Heart right ventricle (tissue), 16 donors: Measurements from ENCODE around the gene PTMS. TPM values are rescaled to one million over a fixed set of nuclear protein-coding genes. Genes with fewer than 3 reads are reported as not detected.

ENCODE experiments used
- ATAC-seq, 8 donors: fragments of 200-7000 bp; cut with Tn5 transposase; one replicate each; pipeline ENCODE4 v1.9.1; 2020; ENCODE audit warnings: mild to moderate bottlenecking in 8 of 8, moderate library complexity in 8 of 8, moderate number of reproducible peaks in 1 of 8
- DNase-seq, 2 donors: peaks; one replicate each; pipeline ENCODE4 v3.0.0-alpha.2; 2020
- H3K27ac ChIP-seq, 10 donors: fragments of 200-600 bp; sonication (generic) in 2 of 10; one replicate each; pipeline versions ENCODE4 v1.5.0 to v1.8.0; 2020 to 2022; ENCODE audit warnings: mild to moderate bottlenecking in 3 of 10
- H3K27me3 ChIP-seq, 7 donors: fragments of 200-600 bp; one replicate each; pipeline ENCODE4 v1.8.0; 2021 to 2022; ENCODE audit warnings: mild to moderate bottlenecking in 2 of 7
- H3K36me3 ChIP-seq, 9 donors: fragments of 200-600 bp; sonication (generic) in 1 of 9; one replicate each; pipeline versions ENCODE4 v1.5.0 to v1.8.0; 2020 to 2022; ENCODE audit warnings: mild to moderate bottlenecking in 2 of 9
- H3K4me1 ChIP-seq, 9 donors: fragments of 200-600 bp; sonication (generic) in 1 of 9; one replicate each; pipeline versions ENCODE4 v1.5.0 to v1.8.0; 2020 to 2022; ENCODE audit warnings: mild to moderate bottlenecking in 4 of 9
- H3K4me3 ChIP-seq, 10 donors: fragments of 200-600 bp; sonication (generic) in 2 of 10; one replicate each; pipeline versions ENCODE4 v1.5.0 to v1.8.0; 2020 to 2022; ENCODE audit warnings: mild to moderate bottlenecking in 7 of 10, moderate library complexity in 2 of 10
- H3K9me3 ChIP-seq, 11 donors: fragments of 200-600 bp in 10 of 11; sonication (generic) in 2 of 11; one replicate each; pipeline versions ENCODE4 v1.5.0 to v1.8.0; 2013 to 2022; ENCODE audit warnings: mild to moderate bottlenecking in 2 of 11, control low read depth in 1 of 11, moderate library complexity in 1 of 11
- WGBS, 2 donors: extraction: QIAGEN DNeasy Blood & Tissue Kit; methylation state at CpG; one replicate each; pipeline ENCODE4 v1.1.7; 2013; ENCODE audit warnings: inconsistent platforms in 1 of 2; 5-methylcytosine and 5-hydroxymethylcytosine counted together
- intact Hi-C, 10 donors: fragments of 100-400 bp; cut with DNase I; formaldehyde crosslinking; loops; one replicate each; pipeline versions ENCODE4 v1.11.1 to v1.14.2; 2022
- polyA plus RNA-seq, 2 donors: library from polyadenylated mRNA; stranded (reverse); fragments of 200-250 nt; gene quantifications; one replicate each; pipeline ENCODE4 v1.2.3, GENCODE V29; 2013
- total RNA-seq, 10 donors: library from RNA; stranded (reverse); fragmentation: NEBNext Ultra II Directional in 3 of 10; extraction: Animal tissue kit (Norgen Biotek cat#: 25700) in 3 of 10; gene quantifications; one replicate each; pipeline versions ENCODE4 v1.2.1 to v1.2.4, GENCODE V29; 2021 to 2023
- TF ChIP-seq, protein P1 (sequence below), 9 donors: fragments of 200-600 bp; sonication (generic) in 2 of 9; IDR thresholded peaks; one replicate each; pipeline versions ENCODE4 v1.5.0 to v1.8.0; 2021 to 2022; ENCODE audit warnings: antibody characterized with exemption in 9 of 9, mild to moderate bottlenecking in 5 of 9, moderate library complexity in 1 of 9
- donor health status: Arrhythmogenic right ventricular cardiomyopathy.
- donor health status: ischemic (EF 13 %, LVEDD 7.1; RV severe dilation, severe dysfunction).
- donor health status: healthy with polysubstance abuse.
- donor health status: DM: no; HTN: yes; CAD: no.
- donor health status: DM: no; HTN: no; CAD: no.
- donor health status: ischemic (EF 25% LVEDD 6.9; RV normal size, moderate dysfunction).
- donor health status: ischemic (EF 25% LVEDD 5.7; RV mildly dilated, moderate dysfunction).
- donor health status: healthy.
- donor health status: DM: yes; HTN: yes; CAD: no.
- donor health status: Ischemic cardiomyopathy.
- donor health status: ischemic (EF 35%, LVEDD 5.7; RV mildly dilated, moderate dysfunction).
- donor health status: nonischemic (EF 11% LVEDD 7.7; RV severe dilation, severe dysfunction).
- donor health status: DM: yes; HTN: yes; CAD: no.
- donor health status: PGD.
- donor health status: ischemic (EF 29% LVEDD 5.4; RV normal size, mild dysfunction).
- donor health status: nonischemic (EF 23%, LVEDD 6.1; RV moderate dilation, normal function).

Gene PTMS
- total and polyA plus RNA-seq, 12 donors: 73.3 to 361 (median 105) TPM

GRCh38 chr12:6757028-6757690 is 9.0 kb upstream of the PTMS start:
- no peak for DNase-seq
- ATAC-seq: no peak
- no peaks in the 10 kb centered on the region for H3K27me3 ChIP-seq
- no peak overlapping the region for H3K27ac ChIP-seq
- 64 to 71% methylated on average over 8 of the region's 8 CpGs for WGBS, 2 donors
- H3K9me3 ChIP-seq: no peaks in the 10 kb centered on the region
- TF ChIP-seq, protein P1, sequence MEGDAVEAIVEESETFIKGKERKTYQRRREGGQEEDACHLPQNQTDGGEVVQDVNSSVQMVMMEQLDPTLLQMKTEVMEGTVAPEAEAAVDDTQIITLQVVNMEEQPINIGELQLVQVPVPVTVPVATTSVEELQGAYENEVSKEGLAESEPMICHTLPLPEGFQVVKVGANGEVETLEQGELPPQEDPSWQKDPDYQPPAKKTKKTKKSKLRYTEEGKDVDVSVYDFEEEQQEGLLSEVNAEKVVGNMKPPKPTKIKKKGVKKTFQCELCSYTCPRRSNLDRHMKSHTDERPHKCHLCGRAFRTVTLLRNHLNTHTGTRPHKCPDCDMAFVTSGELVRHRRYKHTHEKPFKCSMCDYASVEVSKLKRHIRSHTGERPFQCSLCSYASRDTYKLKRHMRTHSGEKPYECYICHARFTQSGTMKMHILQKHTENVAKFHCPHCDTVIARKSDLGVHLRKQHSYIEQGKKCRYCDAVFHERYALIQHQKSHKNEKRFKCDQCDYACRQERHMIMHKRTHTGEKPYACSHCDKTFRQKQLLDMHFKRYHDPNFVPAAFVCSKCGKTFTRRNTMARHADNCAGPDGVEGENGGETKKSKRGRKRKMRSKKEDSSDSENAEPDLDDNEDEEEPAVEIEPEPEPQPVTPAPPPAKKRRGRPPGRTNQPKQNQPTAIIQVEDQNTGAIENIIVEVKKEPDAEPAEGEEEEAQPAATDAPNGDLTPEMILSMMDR (IDR thresholded peaks at IDR 0.05): no peak
- no peak overlapping the region for H3K4me3 ChIP-seq
- peaks cover 0 to under 1% (median 0%) of the 10 kb centered on the region in 9 donors for H3K36me3 ChIP-seq
- intact Hi-C loops: loop anchor here in 1 of 10 donors (10.0 kb wide), 1 partner anchor 68 kb away; the partner anchor contains the start of genes GPR162 and P3H3
- peaks cover 5 to 19% (median 15%) of the 10 kb centered on the region in 9 donors for H3K4me1 ChIP-seq

DNA sequence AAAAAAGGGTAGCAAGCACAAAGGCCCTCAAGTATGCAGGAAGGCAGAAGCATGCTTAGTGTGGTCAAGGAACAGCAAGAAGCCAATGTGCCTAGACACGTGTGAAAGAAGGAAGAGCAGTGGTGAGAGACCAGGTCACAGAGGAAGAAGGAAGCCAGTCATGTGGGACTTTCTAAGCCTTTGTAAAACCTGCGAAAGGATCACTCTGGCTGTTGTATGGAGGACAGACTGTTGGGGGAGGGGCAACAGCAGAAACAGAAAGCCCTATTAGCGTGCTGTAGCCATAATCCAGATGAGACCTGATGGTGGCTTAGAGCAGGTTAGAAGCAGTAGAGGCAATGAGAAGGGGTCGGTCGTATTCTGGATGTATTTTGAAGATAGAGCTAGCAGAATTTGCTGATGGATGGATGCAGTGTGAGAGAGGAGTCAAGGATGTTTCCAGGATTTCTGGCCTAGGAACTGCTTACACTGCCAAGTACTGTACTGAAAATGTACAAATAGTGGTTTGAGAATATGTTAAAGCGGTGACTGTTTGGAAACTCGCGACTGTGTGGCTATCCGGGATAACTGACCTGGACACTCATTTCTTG is 7.6 kb upstream of the PTMS start:
- H3K27me3 ChIP-seq: no peaks in the 10 kb centered on the region
- no peaks in the 10 kb centered on the region for H3K9me3 ChIP-seq
- WGBS, 2 donors: 87 to 91% methylated on average over 9 of the region's 9 CpGs
- H3K27ac ChIP-seq: no peak overlapping the region
- TF ChIP-seq, protein P1 (IDR thresholded peaks at IDR 0.05): no peak
- intact Hi-C loops: loop anchor here in 1 of 10 donors (10.0 kb wide), 1 partner anchor 66 kb away; the partner anchor contains the start of genes GPR162 and P3H3
- peaks cover 4 to 24% (median 11%) of the 10 kb centered on the region in 9 donors for H3K4me1 ChIP-seq
- DNase-seq (no peak), ATAC-seq (no peak)
- H3K4me3 ChIP-seq: no peak overlapping the region
- no peaks in the 10 kb centered on the region for H3K36me3 ChIP-seq

DNA sequence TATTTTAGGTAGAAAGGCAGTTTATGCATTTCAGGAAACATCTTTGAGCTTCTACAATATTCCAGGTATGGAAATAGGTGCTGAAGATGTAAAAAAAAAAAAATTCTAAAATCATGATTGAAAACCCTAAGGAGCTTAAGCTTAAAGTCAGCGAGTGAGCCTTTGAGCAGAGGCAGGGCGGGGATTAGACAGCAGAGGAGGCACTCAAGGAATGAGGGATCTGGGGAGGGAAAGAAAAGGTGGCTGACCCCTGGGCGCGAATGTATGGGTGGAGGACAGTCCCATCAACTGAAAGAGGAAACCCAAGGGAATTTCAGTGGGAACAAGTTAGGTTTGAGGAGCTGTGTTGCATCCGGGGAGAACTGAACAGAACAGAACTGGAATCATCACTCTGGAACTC is 6.4 kb upstream of the PTMS start:
- Histone ChIP-seq H3K27me3 (peaks cover 0 to 4% (median 0%) of the 10 kb centered on the region in 7 donors), H3K36me3 (no peaks in the 10 kb centered on the region), H3K4me3 (no peak overlapping the region), H3K4me1 (peaks cover 3 to 27% (median 15%) of the 10 kb centered on the region in 9 donors), H3K9me3 (no peaks in the 10 kb centered on the region), H3K27ac (no peak overlapping the region)
- TF ChIP-seq, protein P1 (IDR thresholded peaks at IDR 0.05): no peak
- DNase-seq: no peak
- intact Hi-C loops: loop anchor here in 1 of 10 donors (10.0 kb wide), 1 partner anchor 65 kb away; the partner anchor contains the start of genes GPR162 and P3H3
- WGBS, 2 donors: 90 to 92% methylated on average over 5 of the region's 5 CpGs
- ATAC-seq: no peak

DNA sequence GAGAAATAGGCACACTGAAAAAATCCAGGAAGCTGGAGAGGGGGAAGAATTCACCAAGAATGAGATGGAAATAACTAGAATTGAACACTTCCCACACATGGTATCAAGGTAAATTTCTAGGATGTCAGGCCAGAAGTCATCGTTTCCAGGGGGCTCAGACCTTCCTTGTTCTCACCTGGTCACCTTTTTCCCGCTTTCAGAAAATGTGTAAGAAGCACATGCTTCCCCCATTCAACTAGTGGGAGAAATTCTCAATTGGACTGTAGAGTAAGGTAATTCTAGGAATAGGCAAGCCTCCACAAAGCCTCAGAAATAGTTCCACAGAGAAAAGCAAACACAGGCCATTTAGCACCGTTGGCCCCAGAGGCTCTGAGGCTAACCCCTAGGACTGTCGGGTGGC is 2.8 kb upstream of the PTMS start:
- intact Hi-C loops: no loop called here
- H3K27ac ChIP-seq: peak overlapping the region; percentile 76 to 99 (median 94)
- DNase-seq (no peak), ATAC-seq (no peak)
- TF ChIP-seq, protein P1 (IDR thresholded peaks at IDR 0.05): no peak
- H3K4me1 ChIP-seq: peaks cover 5 to 44% (median 36%) of the 10 kb centered on the region in 9 donors
- H3K9me3 ChIP-seq: no peaks in the 10 kb centered on the region
- WGBS, 2 donors: 70 to 72% methylated on average over 4 of the region's 4 CpGs
- H3K36me3 ChIP-seq: no peaks in the 10 kb centered on the region
- H3K4me3 ChIP-seq: peak overlapping the region in 6 of 10 donors; percentile 21 to 81 (median 32)
- peaks cover 0 to 24% (median 0%) of the 10 kb centered on the region in 7 donors for H3K27me3 ChIP-seq
